Gastrocnemius medialis (tissue), 4 donors: ENCODE measurements around the gene PFKP.

Experiments used
- CTCF ChIP-seq, 5 experiments: fragments of 450-650 bp in 3 of 5; fragments of 200-600 bp in 2 of 5; sonication (generic) in 2 of 5; IDR thresholded peaks in 4 of 5; conservative IDR thresholded peaks in 1 of 5; 1 replicate in 4 of 5; 2 replicates in 1 of 5; pipeline ENCODE4 v1.5.1; 2016 to 2019; ENCODE audit warnings: antibody characterized with exemption in 5 of 5, mild to moderate bottlenecking in 3 of 5, moderate library complexity in 3 of 5
- POLR2A ChIP-seq, 2 donors: fragments of 450-650 bp; IDR thresholded peaks; one replicate each; pipeline ENCODE4 v1.6.1; 2017; ENCODE audit warnings: antibody characterized with exemption in 2 of 2, mild to moderate bottlenecking in 2 of 2, moderate library complexity in 2 of 2

GRCh38 chr10:3023892-3024291, 43.5 kb upstream of the PFKP start:
- TF ChIP-seq CTCF (IDR thresholded peaks at IDR 0.05 in 4 of 5, conservative IDR thresholded peaks at IDR 0.05 in 1 of 5) (no peak), POLR2A (IDR thresholded peaks at IDR 0.05) (no peak)
